Activated CD4-positive, alpha-beta memory T cell treated with anti-CD3 and anti-CD28 coated beads, Interleukin-2, amount 10 ng/mL, durations not matched to agents 7 days and 5 days (primary cell): ENCODE results near the gene PRKCE. TPM values are rescaled to one million over a fixed set of nuclear protein-coding genes. Genes with fewer than 3 reads are reported as not detected.
"Not testable (repeated sequence)": the region's sequence is repeated elsewhere in the genome, so short reads cannot be mapped to it uniquely, and the experiment has no call there.

Experiments used
- CTCF ChIA-PET: fragments of 350-600 bp; sonication (Branson Sonifier 250); formaldehyde crosslinking; loops from one replicate; lab custom pipeline; 2021; ENCODE audit warnings: antibody characterized with exemption, inconsistent platforms; lab: Charles Lee
- POLR2A ChIA-PET: fragments of 350-600 bp; sonication (Branson Sonifier 250); formaldehyde crosslinking; loops from one replicate; lab custom pipeline; 2021; ENCODE audit warnings: antibody characterized with exemption; lab: Charles Lee
- DNase-seq: peaks from one replicate; pipeline ENCODE4 v3.0.0-alpha.2; 2020
- H3K27ac Mint-ChIP-seq: one replicate; pipeline ENCODE4 v1.8.0; 2021; ENCODE audit warnings: mild to moderate bottlenecking, mixed read lengths
- H3K27me3 Mint-ChIP-seq: one replicate; pipeline ENCODE4 v1.8.0; 2021; ENCODE audit warnings: mixed read lengths
- H3K36me3 Mint-ChIP-seq: one replicate; pipeline ENCODE4 v1.8.0; 2021; ENCODE audit warnings: low read depth, mixed read lengths
- H3K4me1 Mint-ChIP-seq: one replicate; pipeline ENCODE4 v1.8.0; 2021; ENCODE audit warnings: mixed read lengths
- H3K4me3 Mint-ChIP-seq: one replicate; pipeline ENCODE4 v1.8.0; 2021; ENCODE audit warnings: mild to moderate bottlenecking, mixed read lengths
- H3K9me3 Mint-ChIP-seq: one replicate; pipeline ENCODE4 v1.8.0; 2021; ENCODE audit warnings: mixed read lengths
- total RNA-seq, 2 experiments: library from RNA; stranded (reverse); gene quantifications; one replicate each; pipeline ENCODE4 v1.2.3, GENCODE V29; 2021

Gene PRKCE
- total RNA-seq, 2 experiments from 2014 or later: 20.6 to 23.3 TPM

DNA sequence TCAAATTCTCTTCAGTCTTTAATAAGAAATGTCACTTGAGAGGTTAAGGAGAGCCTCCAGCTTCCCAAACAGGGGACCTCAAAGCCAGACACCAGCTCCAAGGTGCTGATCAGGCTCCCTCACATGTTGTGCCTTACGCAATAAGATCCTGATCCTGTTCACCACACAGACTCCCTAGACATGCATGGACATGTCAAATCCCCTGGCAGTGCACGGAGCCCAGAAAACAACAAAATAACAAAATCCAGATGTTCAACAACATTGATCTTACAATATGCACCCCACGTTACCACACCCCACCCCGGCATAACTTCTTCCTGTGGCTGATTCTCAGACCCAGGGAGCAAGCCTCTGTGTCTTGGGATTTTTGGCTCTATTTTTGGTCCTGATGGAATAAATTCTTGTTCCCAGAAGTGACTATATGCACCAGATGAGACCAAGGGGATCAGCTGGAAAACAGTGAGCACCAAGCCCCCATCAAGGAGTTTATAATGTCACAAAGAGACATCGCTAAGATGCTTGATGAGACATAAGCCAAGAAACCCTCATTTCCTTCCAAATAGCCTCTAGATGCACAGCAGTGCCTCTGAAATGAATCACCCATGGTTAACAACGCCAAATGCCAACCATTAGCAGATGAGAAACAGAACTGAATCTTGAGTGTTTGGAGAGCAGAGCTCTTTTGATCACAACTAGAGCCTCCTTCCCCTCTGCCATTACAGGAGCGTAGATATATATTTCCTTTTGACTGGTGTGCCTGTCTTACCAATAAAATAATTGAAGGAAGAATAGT, 198.2 kb downstream of the PRKCE start:
- DNase-seq: no peak
- Mint-ChIP-seq H3K27ac (peak overlapping the region; percentile 52), H3K27me3 (no peaks in the 10 kb centered on the region), H3K4me3 (no peak overlapping the region), H3K4me1 (peaks cover 42% of the 10 kb centered on the region), H3K36me3 (peaks cover 38% of the 10 kb centered on the region), H3K9me3 (peaks cover 15% of the 10 kb centered on the region)
- ChIA-PET POLR2A (interaction anchor here (0.9 kb wide), 1 partner anchor 16 kb away, joined by 3 read pairs; no protein-coding TSS in a partner anchor), CTCF (interaction anchor here (1.0 kb wide), 1 partner anchor 70 kb away, joined by 3 read pairs; no protein-coding TSS in a partner anchor)

DNA sequence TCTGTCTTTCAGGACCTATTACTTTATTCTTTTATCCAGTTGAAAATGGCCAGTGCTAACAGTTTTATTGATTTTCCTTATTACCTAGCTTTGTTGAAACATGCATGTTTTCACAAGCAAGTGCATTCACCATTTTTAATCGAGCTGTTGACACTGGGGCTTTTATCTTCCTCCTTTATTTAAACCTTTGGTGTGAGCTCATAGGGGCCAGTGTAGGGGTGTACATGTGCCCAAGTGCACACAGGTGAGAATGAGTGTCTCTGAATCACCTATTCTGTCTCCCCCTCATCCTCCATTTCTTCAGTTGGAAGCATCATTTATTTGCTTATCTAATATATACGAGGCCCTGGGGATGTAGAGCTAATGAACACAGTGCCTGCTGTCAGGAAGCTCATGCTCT, 199.1 kb downstream of the PRKCE start:
- Mint-ChIP-seq H3K27me3 (no peaks in the 10 kb centered on the region), H3K36me3 (peaks cover 38% of the 10 kb centered on the region), H3K4me1 (peaks cover 37% of the 10 kb centered on the region), H3K4me3 (no peak overlapping the region), H3K9me3 (peaks cover 15% of the 10 kb centered on the region), H3K27ac (peak overlapping the region; percentile 52)
- no peak for DNase-seq
- ChIA-PET POLR2A (no interaction called here), CTCF (interaction anchor here (1.0 kb wide), 1 partner anchor 71 kb away, joined by 3 read pairs; no protein-coding TSS in a partner anchor)

DNA sequence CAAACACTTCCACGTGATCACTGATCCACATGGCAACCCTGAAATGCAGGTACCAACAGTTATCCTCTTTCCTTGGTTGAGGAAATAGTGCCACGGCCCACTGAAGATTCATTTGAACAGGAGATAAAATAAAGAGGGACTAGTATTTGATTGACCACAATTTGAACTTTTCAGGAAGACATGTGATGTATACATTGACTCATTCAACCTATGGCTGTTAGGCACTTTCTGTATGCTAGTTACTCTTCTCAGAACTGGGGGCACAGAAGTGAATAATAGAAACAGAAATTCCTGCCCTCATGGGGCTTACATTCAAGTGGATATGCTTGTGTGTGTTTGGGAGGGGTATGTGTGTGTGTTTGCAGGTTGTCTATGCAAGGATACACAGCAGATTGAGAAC, 199.6 kb downstream of the PRKCE start:
- DNase-seq: no peak
- peaks cover 31% of the 10 kb centered on the region for H3K4me1 Mint-ChIP-seq
- H3K27me3 Mint-ChIP-seq: no peaks in the 10 kb centered on the region
- H3K4me3 Mint-ChIP-seq: no peak overlapping the region
- POLR2A ChIA-PET: no interaction called here
- CTCF ChIA-PET: no interaction called here
- H3K9me3 Mint-ChIP-seq: peaks cover 15% of the 10 kb centered on the region
- peaks cover 38% of the 10 kb centered on the region for H3K36me3 Mint-ChIP-seq
- no peak overlapping the region for H3K27ac Mint-ChIP-seq

DNA sequence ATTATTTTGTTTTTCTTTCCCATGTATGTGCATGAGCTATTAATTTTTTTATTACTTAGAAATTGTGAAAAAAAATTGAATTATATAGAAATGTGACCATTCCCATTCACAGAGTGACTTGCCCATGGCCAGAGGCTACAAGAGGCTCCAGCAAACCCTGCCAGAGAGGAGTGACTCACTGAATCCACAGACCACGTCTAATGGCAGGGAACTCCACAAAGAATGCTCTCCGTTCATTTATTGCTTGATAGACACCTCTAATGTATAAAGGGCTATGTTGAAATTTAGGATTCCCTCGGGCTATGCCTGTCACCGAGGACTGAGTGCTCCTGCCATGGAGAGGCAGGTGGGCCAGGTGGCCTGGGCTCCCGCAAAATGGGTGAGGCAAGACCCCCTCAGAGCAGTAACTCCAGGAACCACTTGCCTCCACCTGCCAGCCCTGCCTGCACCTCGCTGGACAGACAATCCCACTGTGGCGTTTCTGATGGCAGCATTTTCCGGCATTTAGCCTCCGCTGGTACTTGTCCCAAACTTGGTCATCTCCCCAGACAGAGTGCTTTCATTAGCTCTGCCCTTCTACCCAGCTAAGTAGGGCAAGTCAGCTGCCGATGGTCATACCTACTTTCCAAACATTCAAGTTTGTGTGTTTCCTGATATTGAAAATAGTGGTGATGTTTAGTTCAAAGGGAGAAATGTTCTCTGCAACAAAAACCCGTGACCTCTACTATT, 200.3 kb downstream of the PRKCE start:
- peaks cover 32% of the 10 kb centered on the region for H3K4me1 Mint-ChIP-seq
- DNase-seq: no peak
- H3K4me3 Mint-ChIP-seq: no peak overlapping the region
- ChIA-PET CTCF (interaction anchor here (1.1 kb wide), 1 partner anchor 13 kb away, joined by 3 read pairs; no protein-coding TSS in a partner anchor), POLR2A (interaction anchor here (1.2 kb wide), 1 partner anchor 8 kb away, joined by 4 read pairs; no protein-coding TSS in a partner anchor)
- no peak overlapping the region for H3K27ac Mint-ChIP-seq
- peaks cover 15% of the 10 kb centered on the region for H3K9me3 Mint-ChIP-seq
- no peaks in the 10 kb centered on the region for H3K27me3 Mint-ChIP-seq
- H3K36me3 Mint-ChIP-seq: peaks cover 36% of the 10 kb centered on the region

DNA sequence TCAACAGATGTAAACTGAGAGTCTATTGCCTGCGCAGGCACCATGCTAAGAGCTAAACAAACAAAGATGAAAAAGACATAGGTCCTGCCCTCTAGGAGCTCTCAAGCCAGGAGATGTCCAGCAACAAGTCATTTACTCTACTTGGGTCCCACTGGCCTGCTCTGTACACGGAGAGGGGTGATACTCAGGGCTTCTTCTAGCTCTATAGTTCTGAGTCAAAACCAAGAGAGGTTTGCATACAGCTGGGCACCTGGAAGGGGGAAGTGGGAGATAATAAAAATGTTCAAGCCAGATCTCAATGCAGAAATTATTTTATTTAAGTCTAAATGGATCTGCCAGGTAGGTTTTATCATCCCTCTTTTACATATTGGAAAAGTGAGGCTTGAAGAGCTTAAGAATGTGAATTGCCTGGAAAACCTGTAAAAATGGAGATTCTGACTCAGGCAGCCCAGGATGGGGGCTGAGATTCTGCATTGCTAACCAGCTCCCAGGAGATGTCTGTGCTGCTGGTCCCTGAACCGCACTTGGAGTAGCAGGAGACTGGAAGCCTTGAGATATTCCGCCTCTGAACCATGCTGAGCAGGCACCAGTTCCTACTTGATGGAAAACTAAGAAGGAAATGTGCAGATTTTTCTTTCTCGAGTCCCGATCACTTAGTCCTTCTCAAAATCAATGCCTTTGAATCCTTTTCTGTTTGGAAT, 201.1 kb downstream of the PRKCE start:
- Mint-ChIP-seq H3K27ac (no peak overlapping the region), H3K27me3 (no peaks in the 10 kb centered on the region), H3K4me3 (no peak overlapping the region), H3K9me3 (peaks cover 15% of the 10 kb centered on the region), H3K36me3 (peaks cover 38% of the 10 kb centered on the region), H3K4me1 (peaks cover 32% of the 10 kb centered on the region)
- DNase-seq: no peak
- CTCF ChIA-PET: interaction anchor here (1.1 kb wide), 1 partner anchor 14 kb away, joined by 3 read pairs; no protein-coding TSS in a partner anchor
- POLR2A ChIA-PET: interaction anchor here (1.2 kb wide), 1 partner anchor 9 kb away, joined by 4 read pairs; no protein-coding TSS in a partner anchor

DNA sequence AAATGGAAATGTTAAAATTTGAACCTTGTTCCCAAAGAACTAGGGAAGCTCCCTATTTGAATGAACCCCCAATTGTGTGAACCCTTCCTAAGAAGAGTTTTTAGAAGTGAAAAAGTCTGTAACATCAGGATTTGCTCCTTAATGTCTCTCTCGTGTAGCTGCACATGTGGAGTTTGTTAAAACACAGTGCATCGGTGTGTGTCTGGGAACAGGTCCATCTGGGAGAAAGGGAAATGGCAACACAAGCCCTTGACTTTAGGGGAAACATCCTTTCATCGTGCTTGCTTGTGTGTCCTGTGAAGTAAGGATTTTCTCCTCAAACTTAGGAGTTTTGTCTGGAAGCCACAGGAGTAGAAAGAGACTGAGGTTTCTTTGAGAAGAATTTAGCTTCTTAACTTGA, 203.9 kb downstream of the PRKCE start:
- H3K9me3 Mint-ChIP-seq: peaks cover 11% of the 10 kb centered on the region
- CTCF ChIA-PET: no interaction called here
- H3K36me3 Mint-ChIP-seq: peaks cover 24% of the 10 kb centered on the region
- no peaks in the 10 kb centered on the region for H3K27me3 Mint-ChIP-seq
- POLR2A ChIA-PET: no interaction called here
- peaks cover 24% of the 10 kb centered on the region for H3K4me1 Mint-ChIP-seq
- DNase-seq: no peak
- no peak overlapping the region for H3K4me3 Mint-ChIP-seq
- no peak overlapping the region for H3K27ac Mint-ChIP-seq

DNA sequence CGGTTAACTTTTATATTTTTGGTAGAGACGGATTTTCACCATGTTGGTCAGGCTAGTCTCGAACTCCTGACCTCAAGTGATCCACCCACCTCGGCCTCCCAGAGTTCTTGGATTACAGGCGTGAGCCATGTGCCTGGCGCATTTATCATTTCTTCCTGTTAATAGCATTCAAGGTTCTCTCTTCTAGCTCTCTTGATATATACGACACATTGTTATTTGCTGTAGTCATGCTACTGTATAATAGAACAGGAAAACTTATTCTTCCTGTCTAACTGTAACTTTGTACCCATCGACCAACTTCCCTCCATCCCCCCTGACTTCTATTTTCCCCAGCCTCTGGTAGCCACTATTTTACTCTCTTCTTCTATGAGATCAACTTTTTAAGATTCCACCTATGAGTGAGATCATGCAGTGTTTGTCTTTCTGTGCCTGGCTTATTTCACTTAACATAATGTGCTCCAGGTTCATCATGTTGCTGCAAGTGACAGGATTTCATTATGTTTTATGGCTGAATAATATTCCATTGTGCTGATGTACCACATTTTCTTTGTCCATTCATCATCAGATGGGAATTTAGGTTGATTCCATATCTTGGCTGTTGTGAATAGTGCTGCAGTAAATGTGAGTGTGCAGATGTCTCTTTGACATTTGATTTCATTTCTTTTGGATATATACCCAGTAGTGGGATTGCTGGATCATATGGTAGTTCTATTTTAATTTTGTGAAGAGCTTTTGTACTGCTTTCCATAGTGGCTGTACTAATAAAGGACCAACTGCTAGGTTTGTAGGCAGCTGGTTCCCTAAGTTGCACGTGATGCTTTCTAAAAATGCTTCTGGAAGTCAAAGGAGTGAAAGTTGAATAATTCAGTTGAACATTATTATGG, 205.2 kb downstream of the PRKCE start:
- POLR2A ChIA-PET: no interaction called here
- no peaks in the 10 kb centered on the region for H3K27me3 Mint-ChIP-seq

DNA sequence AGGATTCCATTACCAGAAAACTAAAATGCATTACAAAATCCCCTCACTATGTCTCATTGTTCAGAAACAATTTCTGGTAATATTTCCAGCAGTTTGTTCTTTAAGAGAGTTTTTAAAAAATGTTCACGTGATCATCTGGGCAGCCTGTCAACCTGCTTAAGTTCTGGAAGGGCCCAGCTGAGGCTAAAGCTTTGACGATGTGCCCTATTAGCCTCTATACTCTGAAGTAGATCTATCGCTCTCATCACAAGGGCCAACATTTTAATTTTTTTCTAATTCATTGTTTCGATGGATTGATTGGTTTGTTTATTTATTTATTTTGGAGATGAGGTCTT, 205.8 kb downstream of the PRKCE start:
- Mint-ChIP-seq H3K36me3 (peaks cover 9% of the 10 kb centered on the region), H3K27ac (no peak overlapping the region), H3K4me3 (no peak overlapping the region), H3K9me3 (peaks cover 3% of the 10 kb centered on the region), H3K27me3 (no peaks in the 10 kb centered on the region), H3K4me1 (peaks cover 32% of the 10 kb centered on the region)
- CTCF ChIA-PET: no interaction called here
- no peak for DNase-seq
- POLR2A ChIA-PET: no interaction called here

More for the DNA sequence above, 205.2 kb downstream of the PRKCE start:
- no peak for DNase-seq
- Mint-ChIP-seq H3K4me3 (no peak overlapping the region), H3K4me1 (peaks cover 25% of the 10 kb centered on the region), H3K27ac (no peak overlapping the region), H3K36me3 (peaks cover 15% of the 10 kb centered on the region), H3K9me3 (peaks cover 6% of the 10 kb centered on the region)
- CTCF ChIA-PET: no interaction called here

DNA sequence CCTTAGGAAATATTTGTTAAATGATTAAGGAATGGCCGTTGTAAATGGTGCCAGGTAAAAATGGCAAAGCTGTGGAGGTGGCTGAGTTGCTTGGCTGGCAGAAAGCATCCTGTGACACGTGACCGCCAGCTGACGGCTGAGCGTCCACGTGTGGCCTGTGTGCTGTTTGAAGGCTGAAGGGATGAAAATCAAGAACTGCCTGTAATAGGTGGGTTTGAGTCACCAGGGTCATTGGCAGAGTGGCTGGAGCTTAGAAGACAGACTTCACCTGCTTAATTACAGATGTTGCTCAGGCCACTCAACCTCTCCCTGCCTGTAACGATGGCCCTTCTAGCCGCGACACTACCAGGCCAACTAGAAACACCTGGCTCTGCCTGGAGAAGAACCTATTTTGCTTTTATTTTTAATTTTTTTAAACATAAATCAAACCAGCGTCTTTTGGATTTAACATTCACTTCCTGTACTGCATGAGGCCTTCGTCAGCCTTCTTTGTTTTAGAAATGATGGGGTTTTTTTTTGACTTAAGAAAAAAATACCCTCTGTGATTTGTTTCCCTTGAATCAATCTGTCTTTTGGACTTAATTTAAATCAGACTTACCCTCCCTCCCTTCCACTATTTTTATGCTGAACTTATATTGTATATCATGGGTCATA, 206.5 kb downstream of the PRKCE start:
- no peaks in the 10 kb centered on the region for H3K27me3 Mint-ChIP-seq

DNA sequence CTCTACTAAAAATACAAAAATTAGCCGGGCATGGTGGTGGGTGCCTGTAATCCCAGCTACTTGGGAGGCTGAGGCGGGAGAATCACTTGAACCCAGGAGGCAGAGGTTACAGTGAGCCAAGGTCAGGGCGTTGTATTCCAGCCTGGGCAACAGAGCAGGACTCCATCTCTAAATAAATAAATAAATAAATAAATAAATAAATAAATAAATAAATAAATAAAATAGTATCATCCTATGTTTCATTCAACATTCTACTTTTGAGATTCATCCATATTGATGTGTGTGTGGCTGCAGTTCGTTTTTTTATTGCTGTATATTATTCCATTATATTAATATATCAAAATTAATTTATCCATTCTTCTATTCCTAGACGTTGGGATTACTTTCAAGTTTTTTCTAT, 207.4 kb downstream of the PRKCE start:
- H3K9me3 Mint-ChIP-seq, H3K36me3 Mint-ChIP-seq, CTCF ChIA-PET, POLR2A ChIA-PET, H3K27ac Mint-ChIP-seq, H3K4me3 Mint-ChIP-seq, DNase-seq, H3K27me3 Mint-ChIP-seq: not testable (repeated sequence)
- peaks cover 47% of the 10 kb centered on the region for H3K4me1 Mint-ChIP-seq

More for the DNA sequence above, 206.5 kb downstream of the PRKCE start:
- Mint-ChIP-seq H3K4me3 (no peak overlapping the region), H3K27ac (no peak overlapping the region), H3K9me3 (no peaks in the 10 kb centered on the region), H3K4me1 (peaks cover 39% of the 10 kb centered on the region), H3K36me3 (peaks cover 4% of the 10 kb centered on the region)
- CTCF ChIA-PET: no interaction called here
- no peak for DNase-seq
- POLR2A ChIA-PET: interaction anchor here (1.1 kb wide), 1 partner anchor 208 kb away, joined by 3 read pairs; no protein-coding TSS in a partner anchor

DNA sequence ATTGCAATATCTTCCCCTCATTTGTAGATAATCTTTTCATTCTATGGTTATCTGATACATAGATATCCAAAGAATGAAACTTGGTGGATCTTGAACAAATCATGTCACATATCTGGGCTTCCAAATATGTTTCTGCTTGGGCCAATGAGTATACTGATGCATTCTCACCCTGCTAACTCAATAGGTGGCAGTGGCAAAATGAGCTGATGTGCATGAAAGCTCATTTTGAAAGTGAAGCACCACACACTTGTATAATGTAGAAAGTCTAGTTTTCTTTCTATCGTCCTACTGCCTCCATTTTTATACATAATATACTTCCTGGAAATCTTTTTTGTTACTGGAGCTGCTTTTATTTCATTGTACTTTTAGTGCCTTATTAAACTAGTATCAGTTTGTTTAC, 208.2 kb downstream of the PRKCE start:
- DNase-seq: no peak
- ChIA-PET POLR2A (interaction anchor here (1.0 to 1.5 kb wide), 2 partner anchors 19 to 23 kb away, joined by 3 to 4 read pairs; no protein-coding TSS in a partner anchor), CTCF (interaction anchor here (0.5 to 1.3 kb wide), 2 partner anchors 30 to 54 kb away, joined by 3 to 4 read pairs; no protein-coding TSS in a partner anchor)
- Mint-ChIP-seq H3K4me3 (no peak overlapping the region), H3K27me3 (no peaks in the 10 kb centered on the region), H3K36me3 (peaks cover 4% of the 10 kb centered on the region), H3K9me3 (no peaks in the 10 kb centered on the region), H3K27ac (peak overlapping the region; percentile 1), H3K4me1 (peaks cover 47% of the 10 kb centered on the region)
